NCI-H1694 (cell line): ENCODE results near the gene ALKBH7.
"Not testable (repeated sequence)": the region's sequence is repeated elsewhere in the genome, so short reads cannot be mapped to it uniquely, and the experiment has no call there.

Experiments used
- DNase-seq: peaks from one replicate; lab custom pipeline; 2025; lab: John Stamatoyannopoulos, UW

Gene ALKBH7

GRCh38 chr19:6400062-6400944, 27.7 kb downstream of the ALKBH7 start:
- not testable (repeated sequence) for DNase-seq

GRCh38 chr19:6402058-6402457, 29.5 kb downstream of the ALKBH7 start:
- DNase-seq = no peak

GRCh38 chr19:6402837-6403608, 30.4 kb downstream of the ALKBH7 start:
- DNase-seq = no peak

- no peak for DNase-seq
These were observed 33.8 kb downstream of the ALKBH7 start for GRCh38 chr19:6406401-6406800.

GRCh38 chr19:6409346-6409745, 36.8 kb downstream of the ALKBH7 start:
- DNase-seq = no peak

GRCh38 chr19:6412061-6412446, 39.5 kb downstream of the ALKBH7 start:
- DNase-seq = no peak

GRCh38 chr19:6412447-6413091, 40.0 kb downstream of the ALKBH7 start:
- no peak for DNase-seq

GRCh38 chr19:6413291-6413690, 40.7 kb downstream of the ALKBH7 start:
- no peak for DNase-seq

GRCh38 chr19:6413721-6414643, 41.4 kb downstream of the ALKBH7 start:
- no peak for DNase-seq

- no peak for DNase-seq
These were observed 42.4 kb downstream of the ALKBH7 start for GRCh38 chr19:6414793-6415590.

- DNase-seq = no peak
These were observed 43.1 kb downstream of the ALKBH7 start for GRCh38 chr19:6415591-6416190.

- no peak for DNase-seq
These were observed 44.2 kb downstream of the ALKBH7 start for GRCh38 chr19:6416658-6417405.

- DNase-seq = no peak
These were observed 45.3 kb downstream of the ALKBH7 start for GRCh38 chr19:6417713-6418561.

- DNase-seq = no peak
These were observed 46.0 kb downstream of the ALKBH7 start for GRCh38 chr19:6418562-6418932.

GRCh38 chr19:6421075-6422014, 48.8 kb downstream of the ALKBH7 start:
- DNase-seq = no peak

- DNase-seq = no peak
These were observed 51.1 kb downstream of the ALKBH7 start for GRCh38 chr19:6423499-6424194.
